IMR-90 (cell line): Measurements from ENCODE around the gene C1QTNF1. TPM values are rescaled to one million over a fixed set of nuclear protein-coding genes. Genes with fewer than 3 reads are reported as not detected.

Experiments used
- ATAC-seq: fragments of 200-7000 bp; cut with Tn5 transposase; 2 replicates; pipeline ENCODE4 v1.9.1; 2020; ENCODE audit warnings: low read depth, mild to moderate bottlenecking, moderate library complexity
- BruUV-seq: library from RNA; stranded (reverse); fragments of 400-500 nt; replicated peaks from 2 replicates; lab custom pipeline; 2021; lab: Mats Ljungman, UMichigan
- CTCF ChIA-PET: fragments of 300-600 bp; formaldehyde crosslinking; extraction: SDS; loops from one replicate; lab custom pipeline; 2021; ENCODE audit warnings: antibody characterized with exemption; lab: Yijun Ruan, JAX
- POLR2A ChIA-PET: fragments of 300-600 bp; sonication (Branson Sonifier 250); formaldehyde crosslinking; loops from one replicate; lab custom pipeline; 2022; ENCODE audit warnings: antibody characterized with exemption; ENCODE audit not compliant: unreplicated experiment; lab: Charles Lee
- DNase-seq: peaks from one replicate; pipeline ENCODE4 v3.0.0; 2013
- H2AFZ ChIP-seq: replicated peaks from 2 replicates; pipeline ENCODE3; 2013; ENCODE audit warnings: low read length, mild to moderate bottlenecking; ENCODE audit not compliant: poor library complexity
- H2AK5ac ChIP-seq: 2 replicates; pipeline ENCODE4 v1.6.1; 2013; ENCODE audit warnings: low read depth, low read length, inconsistent platforms
- H2AK9ac ChIP-seq: replicated peaks from 2 replicates; pipeline ENCODE3; 2013; ENCODE audit warnings: mild to moderate bottlenecking, low read depth, low read length, moderate library complexity; ENCODE audit not compliant: poor library complexity
- H2BK120ac ChIP-seq: 2 replicates; pipeline ENCODE4 v1.6.1; 2013; ENCODE audit warnings: low read depth, low read length, inconsistent platforms
- H2BK15ac ChIP-seq: 3 replicates; pipeline ENCODE4 v1.6.1; 2013; ENCODE audit warnings: low read depth, low read length, inconsistent platforms
- H2BK20ac ChIP-seq: 2 replicates; pipeline ENCODE4 v1.6.1; 2013; ENCODE audit warnings: low read depth, mild to moderate bottlenecking, inconsistent platforms, low read length, moderate library complexity
- H2BK5ac ChIP-seq: 2 replicates; pipeline ENCODE4 v1.6.1; 2013; ENCODE audit warnings: mild to moderate bottlenecking, low read depth, low read length, inconsistent platforms; ENCODE audit not compliant: poor library complexity, severe bottlenecking
- H3K14ac ChIP-seq: replicated peaks from 2 replicates; pipeline ENCODE4 v1.6.1; 2013; ENCODE audit warnings: low read depth, low read length, inconsistent platforms
- H3K18ac ChIP-seq: 2 replicates; pipeline ENCODE4 v1.6.1; 2013; ENCODE audit warnings: low read depth, low read length, control low read depth
- H3K23ac ChIP-seq: 2 replicates; pipeline ENCODE4 v1.6.1; 2013; ENCODE audit warnings: low read depth, low read length, inconsistent platforms
- H3K27ac ChIP-seq: 2 replicates; pipeline ENCODE4 v1.5.1; 2013; ENCODE audit warnings: mild to moderate bottlenecking, control low read depth, low read length; ENCODE audit not compliant: insufficient read depth
- H3K27me3 ChIP-seq: 2 replicates; pipeline ENCODE4 v1.6.1; 2013; ENCODE audit warnings: low read length; ENCODE audit not compliant: control insufficient read depth, insufficient read depth
- H3K36me3 ChIP-seq: 2 replicates; pipeline ENCODE4 v1.6.1; 2013; ENCODE audit warnings: low read length, mixed read lengths; ENCODE audit not compliant: control insufficient read depth, insufficient read depth
- H3K4ac ChIP-seq: 2 replicates; pipeline ENCODE4 v1.6.1; 2013; ENCODE audit warnings: low read depth, low read length, inconsistent platforms
- H3K4me1 ChIP-seq: 2 replicates; pipeline ENCODE4 v1.6.1; 2013; ENCODE audit warnings: low read length, mixed read lengths; ENCODE audit not compliant: control insufficient read depth, insufficient read depth
- H3K4me2 ChIP-seq: 2 replicates; pipeline ENCODE4 v1.6.1; 2013; ENCODE audit warnings: low read depth, mild to moderate bottlenecking, control low read depth, low read length, moderate library complexity
- H3K4me3 ChIP-seq: 2 replicates; pipeline ENCODE4 v1.5.1; 2013; ENCODE audit warnings: low read depth, mild to moderate bottlenecking, control low read depth, low read length, moderate library complexity; ENCODE audit not compliant: insufficient read depth
- H3K56ac ChIP-seq: 2 replicates; pipeline ENCODE4 v1.6.1; 2013; ENCODE audit warnings: low read length, inconsistent platforms; ENCODE audit not compliant: insufficient read depth; ENCODE audit errors: extremely low read depth
- H3K79me1 ChIP-seq, 2 experiments: 2 replicates each; pipeline ENCODE4 v1.6.1; 2013; ENCODE audit warnings: low read length in 2 of 2, inconsistent platforms in 1 of 2, low read depth in 1 of 2
- H3K9ac ChIP-seq: 2 replicates; pipeline ENCODE4 v1.6.1; 2013; ENCODE audit warnings: low read depth, low read length, control low read depth
- H3K9me1 ChIP-seq: 2 replicates; pipeline ENCODE4 v1.6.1; 2013; ENCODE audit warnings: low read length, inconsistent platforms; ENCODE audit not compliant: insufficient read depth
- H3K9me3 ChIP-seq: 2 replicates; pipeline ENCODE4 v1.6.1; 2013; ENCODE audit warnings: low read length; ENCODE audit not compliant: control insufficient read depth, insufficient read depth
- H4K20me1 ChIP-seq: 2 replicates; pipeline ENCODE4 v1.6.1; 2013; ENCODE audit warnings: low read length, inconsistent platforms; ENCODE audit not compliant: insufficient read depth
- H4K5ac ChIP-seq: 2 replicates; pipeline ENCODE4 v1.6.1; 2013; ENCODE audit warnings: mild to moderate bottlenecking, low read depth, low read length, control low read depth
- H4K8ac ChIP-seq, 2 experiments: 2 replicates each; pipeline ENCODE4 v1.6.1; 2013; ENCODE audit warnings: low read depth in 2 of 2, low read length in 2 of 2, control low read depth in 1 of 2, inconsistent platforms in 1 of 2
- H4K91ac ChIP-seq: 2 replicates; pipeline ENCODE4 v1.6.1; 2013; ENCODE audit warnings: low read depth, low read length, inconsistent platforms; ENCODE audit not compliant: insufficient read depth
- BHLHE40 ChIP-seq: fragments of 150-350 bp; IDR thresholded peaks from 2 replicates; pipeline ENCODE4 v1.6.1; 2016; ENCODE audit warnings: mild to moderate bottlenecking, low read depth, low read length
- CEBPB ChIP-seq: IDR thresholded peaks from 2 replicates; pipeline ENCODE4 v1.6.1; 2012; ENCODE audit warnings: low read depth, low read length, improper control_type of control experiment
- CHD1 ChIP-seq: IDR thresholded peaks from 2 replicates; pipeline ENCODE4 v1.6.1; 2012; ENCODE audit warnings: low read depth, low read length, improper control_type of control experiment
- MAFK ChIP-seq: IDR thresholded peaks from 2 replicates; pipeline ENCODE4 v1.6.1; 2012; ENCODE audit warnings: low read depth, low read length, improper control_type of control experiment
- MAZ ChIP-seq: IDR thresholded peaks from 2 replicates; pipeline ENCODE4 v1.6.1; 2012; ENCODE audit warnings: low read depth, mild to moderate bottlenecking, low read length, improper control_type of control experiment, moderate library complexity, borderline replicate concordance
- MXI1 ChIP-seq: IDR thresholded peaks from 2 replicates; pipeline ENCODE4 v1.6.1; 2012; ENCODE audit warnings: low read depth, mild to moderate bottlenecking, low read length, moderate library complexity, borderline replicate concordance
- NFE2L2 ChIP-seq: fragments of 150-350 bp; IDR thresholded peaks from 2 replicates; pipeline ENCODE4 v1.6.1; 2016; ENCODE audit warnings: low read depth, mild to moderate bottlenecking, low read length
- POLR2A ChIP-seq: IDR thresholded peaks from 2 replicates; pipeline ENCODE4 v1.6.1; 2012; ENCODE audit warnings: mild to moderate bottlenecking, low read depth, low read length
- RCOR1 ChIP-seq: IDR thresholded peaks from 2 replicates; pipeline ENCODE4 v1.6.1; 2012; ENCODE audit warnings: mild to moderate bottlenecking, low read length, improper control_type of control experiment; ENCODE audit not compliant: insufficient replicate concordance
- WGBS, 2 experiments: methylation state at CpG; one replicate each; pipeline versions ENCODE4 v1.1.5 to v1.1.7; 2013; ENCODE audit warnings: missing lambda C conversion rate in 2 of 2; ENCODE audit not compliant: insufficient read length in 1 of 2; ENCODE audit errors: extremely low coverage in 2 of 2; 5-methylcytosine and 5-hydroxymethylcytosine counted together
- dilution Hi-C: fragments of 300-500 bp; cut with HindIII; formaldehyde crosslinking; loops from one replicate; pipeline ENCODE4 v1.14.3; 2018; ENCODE audit warnings: low sequenced_read_pairs; ENCODE audit not compliant: unreplicated experiment
- in situ Hi-C: fragments of 300-500 bp; cut with MboI; formaldehyde crosslinking; loops from 3 replicates; pipeline ENCODE4 v1.14.3; 2019; ENCODE audit warnings: low sequenced_read_pairs, inconsistent platforms, mixed read lengths
- intact Hi-C: fragments of 100-400 bp; cut with micrococcal nuclease; formaldehyde crosslinking; loops from 2 replicates; pipeline ENCODE4 v1.10.0; 2022
- polyA plus RNA-seq, 3 experiments: library from polyadenylated mRNA; depleted of rRNA; stranded (reverse); fragments of >200 nt; gene quantifications; 2 replicates each; pipeline ENCODE4 v1.2.3, GENCODE V29; 2012; ENCODE audit warnings: low replicate concordance in 1 of 3
- total RNA-seq: library from RNA; depleted of rRNA; stranded (reverse); fragments of >200 nt; gene quantifications from 2 replicates; pipeline ENCODE4 v1.2.3, GENCODE V29; 2012
- TF ChIP-seq, protein P1 (sequence below): fragments of 150-350 bp; IDR thresholded peaks from 2 replicates; pipeline ENCODE4 v1.6.1; 2017; ENCODE audit warnings: mild to moderate bottlenecking, antibody characterized with exemption, low read length, low read depth

Gene C1QTNF1
- total and polyA plus RNA-seq, 2 of the 4 experiments (the other 2 are of a cell fraction), result 3.4 to 8.4 TPM

DNA sequence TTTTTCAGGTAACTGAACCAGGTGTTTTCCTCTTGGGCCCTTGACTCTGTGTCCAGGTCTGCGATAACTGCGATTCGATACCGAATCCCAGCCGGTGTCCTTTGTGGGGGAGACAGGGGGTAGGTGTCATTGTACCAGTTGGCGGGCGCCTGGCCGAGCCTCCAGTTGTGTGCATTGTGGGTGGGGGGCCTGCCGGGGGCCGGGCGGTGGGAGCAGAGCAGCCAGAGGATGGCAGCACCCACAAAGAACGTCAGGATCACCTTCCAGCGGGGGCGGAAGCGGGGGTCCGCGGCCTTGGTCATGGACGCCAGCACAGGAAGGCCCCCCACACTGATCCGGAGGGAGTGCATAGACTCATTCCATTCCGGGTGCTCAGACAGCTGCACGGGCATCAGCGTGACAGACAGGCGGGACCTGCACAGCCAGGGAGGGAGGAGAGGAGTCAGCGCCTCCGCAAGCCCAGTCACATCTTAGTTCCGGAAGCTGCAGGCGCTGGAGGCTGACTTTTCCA, 26.7 kb upstream of the C1QTNF1 start:
- H3K9ac ChIP-seq, result no peak overlapping the region
- no peak overlapping the region for H3K56ac ChIP-seq
- BruUV-seq, result no TSS peak
- H4K5ac ChIP-seq, result no peak overlapping the region
- no peak overlapping the region for H3K27ac ChIP-seq
- no peak overlapping the region for H3K23ac ChIP-seq
- DNase-seq, result no peak
- H4K91ac ChIP-seq, result no peak overlapping the region
- H2AK9ac ChIP-seq, result no peak overlapping the region
- peaks cover 60% of the 10 kb centered on the region for H3K36me3 ChIP-seq
- peaks cover 33 to 80% of the 10 kb centered on the region in 2 experiments for H3K79me1 ChIP-seq
- no peak overlapping the region for H3K14ac ChIP-seq
- H4K20me1 ChIP-seq, result peaks cover 61% of the 10 kb centered on the region
- no peak overlapping the region for H2BK20ac ChIP-seq
- H2AK5ac ChIP-seq, result no peak overlapping the region
- in situ Hi-C loops, result no loop called here
- dilution Hi-C loops, result no loop called here
- intact Hi-C loops, result no loop called here
- H3K9me1 ChIP-seq, result no peaks in the 10 kb centered on the region; the same call in 1 of the 2 replicates
- no peak overlapping the region for H4K8ac ChIP-seq
- H3K18ac ChIP-seq, result no peak overlapping the region
- H2BK120ac ChIP-seq, result no peak overlapping the region
- no peak overlapping the region for H2BK15ac ChIP-seq
- ChIA-PET POLR2A (no interaction called here), CTCF (no interaction called here)
- H2AFZ ChIP-seq, result no peak overlapping the region
- no peak overlapping the region for H3K4ac ChIP-seq
- H3K4me1 ChIP-seq, result no peaks in the 10 kb centered on the region
- 94% methylated on average over 11 of the region's 27 CpGs; no CpG with 5 or more reads in 1 of the 2 experiments for WGBS, 2 experiments
- ATAC-seq, result no peak
- no peak overlapping the region for H3K4me2 ChIP-seq
- no peaks in the 10 kb centered on the region for H3K27me3 ChIP-seq
- no peak overlapping the region for H3K4me3 ChIP-seq
- no peak overlapping the region for H2BK5ac ChIP-seq
- no peaks in the 10 kb centered on the region for H3K9me3 ChIP-seq
- no peak for TF ChIP-seq MAFK
- TF ChIP-seq MAZ, result no peak
- TF ChIP-seq, protein P1, sequence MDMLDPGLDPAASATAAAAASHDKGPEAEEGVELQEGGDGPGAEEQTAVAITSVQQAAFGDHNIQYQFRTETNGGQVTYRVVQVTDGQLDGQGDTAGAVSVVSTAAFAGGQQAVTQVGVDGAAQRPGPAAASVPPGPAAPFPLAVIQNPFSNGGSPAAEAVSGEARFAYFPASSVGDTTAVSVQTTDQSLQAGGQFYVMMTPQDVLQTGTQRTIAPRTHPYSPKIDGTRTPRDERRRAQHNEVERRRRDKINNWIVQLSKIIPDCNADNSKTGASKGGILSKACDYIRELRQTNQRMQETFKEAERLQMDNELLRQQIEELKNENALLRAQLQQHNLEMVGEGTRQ, result no peak
- TF ChIP-seq CHD1, result no peak
- no peak for TF ChIP-seq POLR2A
- TF ChIP-seq NFE2L2, result no peak
- no peak for TF ChIP-seq CEBPB
- TF ChIP-seq RCOR1, result no peak
- no peak for TF ChIP-seq MXI1
- no peak for TF ChIP-seq BHLHE40
